ENCODE measurements around the gene MAGEA1. TPM values are rescaled to one million over a fixed set of nuclear protein-coding genes. Genes with fewer than 3 reads are reported as not detected.

The MAGEA1 gene
- total and polyA plus RNA-seq, 4 donors = not detected

DNA sequence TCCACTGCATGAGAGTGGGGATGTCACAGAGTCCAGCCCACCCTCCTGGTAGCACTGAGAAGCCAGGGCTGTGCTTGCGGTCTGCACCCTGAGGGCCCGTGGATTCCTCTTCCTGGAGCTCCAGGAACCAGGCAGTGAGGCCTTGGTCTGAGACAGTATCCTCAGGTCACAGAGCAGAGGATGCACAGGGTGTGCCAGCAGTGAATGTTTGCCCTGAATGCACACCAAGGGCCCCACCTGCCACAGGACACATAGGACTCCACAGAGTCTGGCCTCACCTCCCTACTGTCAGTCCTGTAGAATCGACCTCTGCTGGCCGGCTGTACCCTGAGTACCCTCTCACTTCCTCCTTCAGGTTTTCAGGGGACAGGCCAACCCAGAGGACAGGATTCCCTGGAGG is 2.7 kb downstream of the MAGEA1 start:
- Histone ChIP-seq H3K4me1 (ENCODE audit: control insufficient read depth, insufficient read depth, low read length) (no peaks in the 10 kb centered on the region), H3K4me3 (ENCODE audit: low read depth, low read length) (no peak overlapping the region), H3K9me3 (ENCODE audit: control insufficient read depth, insufficient read depth, low read length) (no peaks in the 10 kb centered on the region), H3K27ac (ENCODE audit: low read depth, low read length) (no peak overlapping the region), H3K27me3 (ENCODE audit: control insufficient read depth, insufficient read depth, low read length) (no peaks in the 10 kb centered on the region), H3K36me3 (ENCODE audit: control insufficient read depth, insufficient read depth, low read length) (no peaks in the 10 kb centered on the region)
- 86% methylated on average over 4 of the region's 4 CpGs for WGBS (ENCODE audit: insufficient coverage)
- no peak for DNase-seq (ENCODE audit: low read depth in 4 of 6, low spot score in 6 of 6)

DNA sequence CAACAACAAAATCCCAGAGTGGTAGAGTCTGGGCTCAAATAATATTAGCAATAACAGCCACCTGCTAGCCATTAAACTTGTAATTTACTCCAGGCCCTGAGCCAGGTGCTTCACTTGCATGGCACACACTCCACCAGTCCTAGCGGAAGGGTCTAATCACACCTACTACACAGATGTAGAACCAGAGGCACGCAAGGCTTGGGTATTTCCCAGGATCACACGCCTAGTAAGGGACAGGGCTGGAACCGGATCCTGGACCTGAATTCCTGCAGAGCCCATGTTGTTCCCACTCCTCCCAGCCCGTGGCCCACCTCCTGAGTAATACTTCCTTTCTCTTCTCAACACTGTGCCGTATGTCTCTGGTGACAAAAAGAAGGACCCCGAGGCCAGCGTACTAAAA is 5.7 kb downstream of the MAGEA1 start:
- Histone ChIP-seq H3K36me3 (ENCODE audit: control insufficient read depth, insufficient read depth, low read length) (no peaks in the 10 kb centered on the region), H3K9me3 (ENCODE audit: control insufficient read depth, insufficient read depth, low read length) (no peaks in the 10 kb centered on the region), H3K27me3 (ENCODE audit: control insufficient read depth, insufficient read depth, low read length) (no peaks in the 10 kb centered on the region), H3K4me1 (ENCODE audit: control insufficient read depth, insufficient read depth, low read length) (no peaks in the 10 kb centered on the region), H3K27ac (ENCODE audit: low read depth, low read length) (no peak overlapping the region), H3K4me3 (ENCODE audit: low read depth, low read length) (no peak overlapping the region)
- no peak for DNase-seq (ENCODE audit: low read depth in 4 of 6, low spot score in 6 of 6)
- 69% methylated on average over 8 of the region's 8 CpGs for WGBS (ENCODE audit: insufficient coverage)

DNA sequence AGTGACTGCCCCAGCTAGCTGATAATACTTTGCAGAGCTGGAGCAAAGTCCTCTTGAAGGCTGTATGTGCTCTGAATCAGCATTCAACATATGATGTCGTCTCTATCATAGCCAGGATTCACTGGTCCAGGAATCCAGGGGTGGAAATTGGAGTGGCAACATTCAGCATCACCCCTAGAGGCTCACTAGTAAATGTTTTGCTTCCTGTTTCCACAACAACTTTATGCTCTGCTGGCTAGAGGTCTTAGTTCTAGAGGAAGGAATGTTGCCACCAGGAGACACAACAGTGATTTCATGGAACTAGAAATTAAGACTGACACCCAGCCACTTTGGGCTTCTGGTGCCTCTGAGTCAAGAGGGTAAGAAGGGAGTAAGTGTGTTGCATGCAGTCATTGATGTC is 11.3 kb downstream of the MAGEA1 start:
- WGBS (ENCODE audit: insufficient coverage) = no CpG with 5 or more reads among the region's 1 CpG
- DNase-seq (ENCODE audit: low read depth in 4 of 6, low spot score in 6 of 6) = no peak

DNA sequence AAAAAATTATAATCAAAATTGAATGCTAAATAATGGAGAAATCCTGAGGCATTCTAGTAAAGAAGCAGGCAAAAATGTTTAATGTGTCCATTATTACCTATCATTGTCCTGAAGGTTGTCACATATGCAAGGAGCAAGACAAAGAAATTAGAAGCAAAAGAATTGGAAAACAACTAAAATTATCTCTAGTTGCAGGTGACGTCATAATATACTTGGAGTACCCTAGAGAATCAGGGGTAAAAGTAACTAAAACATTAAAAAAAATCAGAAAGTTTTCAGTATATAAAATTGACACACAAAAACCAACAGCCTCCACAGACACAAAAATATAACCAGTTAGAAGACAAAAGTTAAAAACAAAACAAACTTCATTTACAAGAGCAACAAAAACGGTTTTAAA is 21.4 kb downstream of the MAGEA1 start:
- no peak for DNase-seq (ENCODE audit: low read depth in 4 of 6, low spot score in 6 of 6)
- Histone ChIP-seq H3K27ac (ENCODE audit: low read depth, low read length) (no peak overlapping the region), H3K9me3 (ENCODE audit: control insufficient read depth, insufficient read depth, low read length) (no peaks in the 10 kb centered on the region), H3K4me3 (ENCODE audit: low read depth, low read length) (no peak overlapping the region), H3K4me1 (ENCODE audit: control insufficient read depth, insufficient read depth, low read length) (no peaks in the 10 kb centered on the region), H3K36me3 (ENCODE audit: control insufficient read depth, insufficient read depth, low read length) (no peaks in the 10 kb centered on the region), H3K27me3 (ENCODE audit: control insufficient read depth, insufficient read depth, low read length) (no peaks in the 10 kb centered on the region)
- no CpG with 5 or more reads among the region's 2 CpGs for WGBS (ENCODE audit: insufficient coverage)

More for the DNA sequence above, 11.3 kb downstream of the MAGEA1 start:
- Histone ChIP-seq H3K27me3 (ENCODE audit: control insufficient read depth, insufficient read depth, low read length) (no peaks in the 10 kb centered on the region), H3K9me3 (ENCODE audit: control insufficient read depth, insufficient read depth, low read length) (no peaks in the 10 kb centered on the region), H3K36me3 (ENCODE audit: control insufficient read depth, insufficient read depth, low read length) (no peaks in the 10 kb centered on the region), H3K27ac (ENCODE audit: low read depth, low read length) (no peak overlapping the region), H3K4me1 (ENCODE audit: control insufficient read depth, insufficient read depth, low read length) (no peaks in the 10 kb centered on the region), H3K4me3 (ENCODE audit: low read depth, low read length) (no peak overlapping the region)

DNA sequence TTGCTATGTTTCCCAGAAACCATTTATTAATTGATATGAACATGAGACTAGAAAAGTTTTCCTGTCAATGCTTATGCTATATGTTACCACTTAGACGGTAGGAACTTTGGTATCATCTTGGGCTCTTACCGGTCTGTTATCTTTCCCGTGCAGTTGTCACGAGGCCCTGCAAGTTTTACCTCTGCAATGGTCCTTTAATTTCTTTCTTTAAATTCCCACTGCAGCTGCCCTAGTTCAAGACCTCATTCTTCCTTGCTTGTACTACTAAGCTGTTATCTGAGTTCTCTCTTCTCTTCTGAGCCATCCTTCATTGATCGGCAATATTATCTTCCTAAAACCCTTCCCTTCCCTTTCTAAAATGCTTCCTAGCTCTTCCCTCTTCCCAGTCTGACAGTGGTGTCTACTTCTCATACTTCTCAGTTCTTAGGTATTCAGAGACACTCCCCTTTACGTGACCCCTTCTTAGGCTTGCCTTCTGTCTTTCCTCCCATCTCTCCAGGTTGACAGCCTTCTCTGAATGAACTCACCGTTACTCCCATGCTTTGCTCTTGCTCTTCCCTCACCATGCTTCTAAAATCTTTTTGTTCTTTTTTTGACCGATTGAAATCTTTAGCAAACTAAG is 27.5 kb downstream of the MAGEA1 start:
- H3K36me3 ChIP-seq (ENCODE audit: control insufficient read depth, insufficient read depth, low read length) = no peaks in the 10 kb centered on the region
- H3K27ac ChIP-seq (ENCODE audit: low read depth, low read length) = no peak overlapping the region
- no peaks in the 10 kb centered on the region for H3K27me3 ChIP-seq (ENCODE audit: control insufficient read depth, insufficient read depth, low read length)
- no peaks in the 10 kb centered on the region for H3K4me1 ChIP-seq (ENCODE audit: control insufficient read depth, insufficient read depth, low read length)
- no peaks in the 10 kb centered on the region for H3K9me3 ChIP-seq (ENCODE audit: control insufficient read depth, insufficient read depth, low read length)
- DNase-seq (ENCODE audit: low read depth in 4 of 6, low spot score in 6 of 6) = no peak
- no peak overlapping the region for H3K4me3 ChIP-seq (ENCODE audit: low read depth, low read length)
- WGBS (ENCODE audit: insufficient coverage) = 83% methylated on average over 8 of the region's 8 CpGs

DNA sequence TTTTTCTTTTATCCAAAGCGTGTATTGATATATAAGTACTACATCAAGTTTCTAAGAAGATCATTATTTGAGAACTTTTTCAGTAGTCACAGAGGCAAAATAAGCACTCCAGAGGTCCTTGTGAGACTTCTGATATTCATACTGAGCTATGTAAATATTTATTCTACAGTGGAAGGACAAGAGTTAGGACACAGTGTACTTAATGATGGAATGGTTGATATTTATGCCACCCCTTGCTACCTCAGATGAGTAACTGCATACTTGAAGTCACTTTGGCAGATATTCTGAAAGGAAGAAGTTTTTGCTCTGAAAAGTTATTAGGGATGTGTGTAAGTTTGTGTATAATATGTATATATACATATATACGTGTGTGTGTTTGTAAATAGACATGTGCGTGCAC is 30.3 kb downstream of the MAGEA1 start:
- Histone ChIP-seq H3K4me3 (ENCODE audit: low read depth, low read length) (no peak overlapping the region), H3K4me1 (ENCODE audit: control insufficient read depth, insufficient read depth, low read length) (no peaks in the 10 kb centered on the region), H3K36me3 (ENCODE audit: control insufficient read depth, insufficient read depth, low read length) (no peaks in the 10 kb centered on the region), H3K27ac (ENCODE audit: low read depth, low read length) (no peak overlapping the region), H3K9me3 (ENCODE audit: control insufficient read depth, insufficient read depth, low read length) (no peaks in the 10 kb centered on the region), H3K27me3 (ENCODE audit: control insufficient read depth, insufficient read depth, low read length) (no peaks in the 10 kb centered on the region)
- no peak for DNase-seq (ENCODE audit: low read depth in 4 of 6, low spot score in 6 of 6)
- WGBS (ENCODE audit: insufficient coverage) = no CpG with 5 or more reads among the region's 3 CpGs

DNA sequence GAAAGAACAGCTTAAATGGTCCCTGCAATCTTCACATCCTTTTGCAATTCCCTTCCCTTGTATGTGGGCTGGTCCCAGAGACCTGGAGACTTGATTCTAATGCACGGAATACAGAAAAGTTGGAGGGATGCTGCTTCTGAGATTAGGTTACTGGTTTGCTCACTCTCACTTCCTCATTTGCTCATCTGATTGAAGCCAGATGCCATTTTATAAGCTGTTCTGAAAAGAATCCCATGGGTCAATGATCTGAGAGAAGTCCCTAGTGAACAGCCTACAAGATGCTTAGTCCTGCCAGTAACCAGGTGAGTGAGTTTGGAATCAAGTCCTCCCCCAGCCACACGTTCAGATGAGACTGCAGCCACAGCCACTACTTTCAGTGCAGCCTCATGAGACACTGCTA is 35.9 kb downstream of the MAGEA1 start:
- H3K4me3 ChIP-seq (ENCODE audit: low read depth, low read length) = no peak overlapping the region
- no peaks in the 10 kb centered on the region for H3K4me1 ChIP-seq (ENCODE audit: control insufficient read depth, insufficient read depth, low read length)
- no peaks in the 10 kb centered on the region for H3K36me3 ChIP-seq (ENCODE audit: control insufficient read depth, insufficient read depth, low read length)
- H3K9me3 ChIP-seq (ENCODE audit: control insufficient read depth, insufficient read depth, low read length) = no peaks in the 10 kb centered on the region
- no peak overlapping the region for H3K27ac ChIP-seq (ENCODE audit: low read depth, low read length)
- DNase-seq (ENCODE audit: low read depth in 4 of 6, low spot score in 6 of 6) = no peak
- no peaks in the 10 kb centered on the region for H3K27me3 ChIP-seq (ENCODE audit: control insufficient read depth, insufficient read depth, low read length)
- 0% methylated on average over 1 of the region's 2 CpGs for WGBS (ENCODE audit: insufficient coverage)

DNA sequence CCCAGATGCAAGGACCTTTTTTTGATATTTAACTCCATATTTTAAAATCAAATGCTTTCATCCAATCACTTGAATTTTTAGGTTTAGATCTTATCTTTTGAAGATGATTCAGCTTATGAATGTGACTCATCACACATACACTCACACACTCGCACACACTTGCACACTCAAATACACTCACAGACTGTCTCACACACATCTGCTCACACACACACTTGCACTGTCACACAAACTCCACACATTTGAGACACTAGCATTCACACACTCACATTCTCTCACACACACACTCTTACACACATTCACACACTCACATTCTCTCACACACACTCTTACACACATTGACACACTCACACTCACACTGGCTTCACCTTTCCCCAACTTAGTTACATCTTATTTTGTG is 37.8 kb downstream of the MAGEA1 start:
- Histone ChIP-seq H3K27me3 (ENCODE audit: control insufficient read depth, insufficient read depth, low read length) (no peaks in the 10 kb centered on the region), H3K9me3 (ENCODE audit: control insufficient read depth, insufficient read depth, low read length) (no peaks in the 10 kb centered on the region), H3K36me3 (ENCODE audit: control insufficient read depth, insufficient read depth, low read length) (no peaks in the 10 kb centered on the region), H3K4me3 (ENCODE audit: low read depth, low read length) (no peak overlapping the region), H3K4me1 (ENCODE audit: control insufficient read depth, insufficient read depth, low read length) (no peaks in the 10 kb centered on the region), H3K27ac (ENCODE audit: low read depth, low read length) (no peak overlapping the region)
- 93% methylated on average over 1 of the region's 1 CpG for WGBS (ENCODE audit: insufficient coverage)
- DNase-seq (ENCODE audit: low read depth in 4 of 6, low spot score in 6 of 6) = no peak

DNA sequence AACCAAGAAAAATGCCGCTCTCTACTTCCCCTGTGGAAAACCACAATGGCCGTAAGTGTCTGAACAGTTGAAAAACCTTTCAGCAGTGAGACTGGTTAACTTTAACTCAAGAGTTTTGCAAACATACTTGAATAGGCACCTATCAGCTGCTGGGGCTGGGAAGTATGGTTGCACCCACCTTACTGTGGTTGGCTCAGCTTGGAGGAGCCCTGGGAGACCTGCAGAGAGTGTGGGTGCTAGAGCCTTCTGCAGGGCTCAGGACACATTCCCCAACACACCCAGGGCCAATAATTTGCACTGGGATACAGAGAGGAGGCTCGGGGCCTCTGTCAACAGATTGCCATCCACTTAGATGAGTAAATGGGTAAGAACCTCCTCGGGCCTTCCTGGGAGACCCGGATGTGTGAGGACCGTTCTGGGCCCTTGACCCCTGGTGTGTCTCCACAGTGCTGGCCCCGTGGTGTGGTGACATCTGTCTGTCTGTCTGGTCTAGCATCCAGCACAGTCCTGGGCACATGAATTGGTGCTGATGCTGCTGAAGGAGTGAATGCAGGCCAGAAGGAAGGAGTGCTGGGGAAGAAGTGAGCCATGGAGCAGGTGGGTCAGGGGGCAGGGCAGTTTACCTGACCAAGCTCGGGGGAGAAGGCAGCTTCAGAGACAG is 46.5 kb downstream of the MAGEA1 start:
- H3K4me1 ChIP-seq (ENCODE audit: control insufficient read depth, insufficient read depth, low read length) = no peaks in the 10 kb centered on the region
- no peak overlapping the region for H3K27ac ChIP-seq (ENCODE audit: low read depth, low read length)
- no peaks in the 10 kb centered on the region for H3K9me3 ChIP-seq (ENCODE audit: control insufficient read depth, insufficient read depth, low read length)
- no peak overlapping the region for H3K4me3 ChIP-seq (ENCODE audit: low read depth, low read length)
- no peak for DNase-seq (ENCODE audit: low read depth in 4 of 6, low spot score in 6 of 6)
- no peaks in the 10 kb centered on the region for H3K36me3 ChIP-seq (ENCODE audit: control insufficient read depth, insufficient read depth, low read length)
- no peaks in the 10 kb centered on the region for H3K27me3 ChIP-seq (ENCODE audit: control insufficient read depth, insufficient read depth, low read length)
- WGBS (ENCODE audit: insufficient coverage) = 74% methylated on average over 6 of the region's 8 CpGs
